PC-3 (cell line): ENCODE data around the gene TTLL9. TPM values are rescaled to one million over a fixed set of nuclear protein-coding genes. Genes with fewer than 3 reads are reported as not detected.

Experiments used
- ATAC-seq: fragments of 200-7000 bp; cut with Tn5 transposase; 2 replicates; pipeline ENCODE4 v1.9.1; 2020; ENCODE audit warnings: mild to moderate bottlenecking, moderate library complexity
- BruUV-seq: library from RNA; stranded (reverse); fragments of 400-500 nt; replicated peaks from 2 replicates; lab custom pipeline; 2021; lab: Mats Ljungman, UMichigan
- CTCF ChIA-PET: fragments of 300-600 bp; sonication (Branson Sonifier 250); formaldehyde crosslinking; loops from one replicate; lab custom pipeline; 2022; ENCODE audit warnings: antibody characterized with exemption; lab: Charles Lee
- POLR2A ChIA-PET: fragments of 300-600 bp; sonication (Branson Sonifier 250); formaldehyde crosslinking; loops from one replicate; lab custom pipeline; 2022; ENCODE audit warnings: antibody characterized with exemption; ENCODE audit not compliant: unreplicated experiment; lab: Charles Lee
- DNase-seq: peaks from one replicate; pipeline ENCODE4 v3.0.0-alpha.2; 2015
- H2AFZ ChIP-seq: fragments of 300-600 bp; sonication (generic); 2 replicates; pipeline ENCODE4 v1.6.0; 2016; ENCODE audit warnings: antibody characterized with exemption, low read length
- H3F3A ChIP-seq: fragments of 300-600 bp; sonication (generic); one replicate; pipeline ENCODE4 v1.6.0; 2017; ENCODE audit warnings: antibody characterized with exemption, low read length, control low read depth, mild to moderate bottlenecking; ENCODE audit not compliant: unreplicated experiment
- H3K27ac ChIP-seq: fragments of 300-600 bp; sonication (generic); 2 replicates; pipeline ENCODE4 v1.5.1; 2016; ENCODE audit warnings: mild to moderate bottlenecking, low read length
- H3K27me3 ChIP-seq: fragments of 300-600 bp; sonication (generic); 2 replicates; pipeline ENCODE4 v1.6.1; 2016; ENCODE audit warnings: low read length, mixed read lengths
- H3K36me3 ChIP-seq: fragments of 300-600 bp; sonication (generic); 2 replicates; pipeline ENCODE4 v1.6.1; 2016; ENCODE audit warnings: low read depth, mixed run types, low read length, mixed read lengths
- H3K4me1 ChIP-seq: fragments of 300-600 bp; sonication (generic); 2 replicates; pipeline ENCODE4 v1.5.1; 2016; ENCODE audit warnings: low read length; ENCODE audit not compliant: insufficient read depth
- H3K4me2 ChIP-seq: fragments of 300-600 bp; sonication (generic); 2 replicates; pipeline ENCODE4 v1.6.0; 2016; ENCODE audit warnings: low read length
- H3K4me3 ChIP-seq: fragments of 300-600 bp; sonication (generic); 2 replicates; pipeline ENCODE4 v1.5.1; 2016; ENCODE audit warnings: mild to moderate bottlenecking, low read length, mixed read lengths
- H3K79me2 ChIP-seq: fragments of 300-600 bp; sonication (generic); 2 replicates; pipeline ENCODE4 v1.6.1; 2017; ENCODE audit warnings: low read length, mixed read lengths
- H3K9ac ChIP-seq: fragments of 300-600 bp; sonication (generic); 2 replicates; pipeline ENCODE4 v1.6.0; 2016; ENCODE audit warnings: mild to moderate bottlenecking, low read length
- H3K9me2 ChIP-seq: fragments of 300-600 bp; sonication (generic); replicated peaks from 2 replicates; pipeline ENCODE4 v1.6.1; 2016; ENCODE audit warnings: mixed run types, low read length, mixed read lengths
- H3K9me3 ChIP-seq: fragments of 300-600 bp; sonication (generic); 2 replicates; pipeline ENCODE4 v1.6.1; 2016; ENCODE audit warnings: low read length, mixed read lengths
- H4K20me1 ChIP-seq: fragments of 300-600 bp; sonication (generic); 2 replicates; pipeline ENCODE4 v1.6.1; 2016; ENCODE audit warnings: low read length, mixed read lengths
- EZH2 ChIP-seq: fragments of 300-600 bp; sonication (generic); IDR thresholded peaks from one replicate; pipeline ENCODE4 v1.6.1; 2017; ENCODE audit warnings: antibody characterized with exemption, mild to moderate bottlenecking, low read length; ENCODE audit not compliant: unreplicated experiment
- EZH2phosphoT487 ChIP-seq: fragments of 300-600 bp; sonication (generic); IDR thresholded peaks from 2 replicates; pipeline ENCODE4 v1.6.1; 2018; ENCODE audit warnings: mild to moderate bottlenecking, antibody characterized with exemption, low read length, borderline replicate concordance
- intact Hi-C: fragments of 100-400 bp; cut with micrococcal nuclease; formaldehyde crosslinking; loops from 2 replicates; pipeline ENCODE4 v1.9.0; 2023
- total RNA-seq: library from RNA; depleted of rRNA; stranded (reverse); fragments of >200 nt; gene quantifications from 2 replicates; pipeline ENCODE4 v1.2.3, GENCODE V29; 2014
- TF ChIP-seq, protein P1 (sequence below): fragments of 300-600 bp; sonication (generic); conservative IDR thresholded peaks from 2 replicates; pipeline ENCODE4 v1.5.1; 2017; ENCODE audit warnings: antibody characterized with exemption, low read depth, mild to moderate bottlenecking, low read length

TTLL9 gene
- total RNA-seq, 1 experiment from 2014 or later = not detected

DNA sequence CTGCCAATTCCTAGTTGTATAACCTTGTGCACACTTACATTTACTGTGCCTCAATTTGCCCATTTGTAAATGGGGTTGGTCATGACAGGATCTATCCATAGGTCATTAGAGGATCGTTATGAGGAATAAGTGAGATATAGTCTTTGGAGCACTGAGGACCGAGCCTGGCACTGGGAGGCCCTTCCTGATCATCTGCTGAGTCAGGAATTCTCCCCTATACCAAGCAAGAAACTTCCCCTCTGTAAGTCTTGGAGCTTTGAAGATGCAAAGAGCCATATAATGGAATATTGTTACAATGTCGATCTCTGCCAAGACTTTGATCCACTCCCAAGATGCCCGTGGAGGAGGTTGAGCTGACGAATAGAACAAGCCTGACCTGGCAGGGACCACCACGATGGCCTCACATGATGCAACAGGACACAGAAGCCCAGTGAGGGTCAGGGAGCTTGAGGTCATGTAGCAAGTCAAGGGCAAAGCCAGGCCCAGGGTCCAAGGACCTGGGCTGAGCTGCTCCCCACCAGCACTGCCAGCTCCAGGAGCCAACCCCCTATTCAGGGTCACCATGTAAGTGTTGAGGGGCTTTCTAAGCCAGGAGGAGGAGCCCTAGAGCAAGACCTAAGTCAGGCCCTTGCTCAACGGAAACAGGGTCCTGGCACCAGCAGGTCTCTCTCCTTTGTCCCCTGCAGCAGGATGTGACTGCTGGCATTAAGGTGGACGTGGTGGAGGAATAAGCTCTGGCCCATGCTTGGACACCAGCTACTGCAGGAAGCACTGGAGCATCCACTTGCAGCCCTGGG lies 64.7 kb downstream of the TTLL9 start:
- no peaks in the 10 kb centered on the region for H4K20me1 ChIP-seq
- H3K4me1 ChIP-seq = no peaks in the 10 kb centered on the region
- CTCF ChIA-PET = no interaction called here
- H3K4me2 ChIP-seq = no peak overlapping the region
- TF ChIP-seq, protein P1, sequence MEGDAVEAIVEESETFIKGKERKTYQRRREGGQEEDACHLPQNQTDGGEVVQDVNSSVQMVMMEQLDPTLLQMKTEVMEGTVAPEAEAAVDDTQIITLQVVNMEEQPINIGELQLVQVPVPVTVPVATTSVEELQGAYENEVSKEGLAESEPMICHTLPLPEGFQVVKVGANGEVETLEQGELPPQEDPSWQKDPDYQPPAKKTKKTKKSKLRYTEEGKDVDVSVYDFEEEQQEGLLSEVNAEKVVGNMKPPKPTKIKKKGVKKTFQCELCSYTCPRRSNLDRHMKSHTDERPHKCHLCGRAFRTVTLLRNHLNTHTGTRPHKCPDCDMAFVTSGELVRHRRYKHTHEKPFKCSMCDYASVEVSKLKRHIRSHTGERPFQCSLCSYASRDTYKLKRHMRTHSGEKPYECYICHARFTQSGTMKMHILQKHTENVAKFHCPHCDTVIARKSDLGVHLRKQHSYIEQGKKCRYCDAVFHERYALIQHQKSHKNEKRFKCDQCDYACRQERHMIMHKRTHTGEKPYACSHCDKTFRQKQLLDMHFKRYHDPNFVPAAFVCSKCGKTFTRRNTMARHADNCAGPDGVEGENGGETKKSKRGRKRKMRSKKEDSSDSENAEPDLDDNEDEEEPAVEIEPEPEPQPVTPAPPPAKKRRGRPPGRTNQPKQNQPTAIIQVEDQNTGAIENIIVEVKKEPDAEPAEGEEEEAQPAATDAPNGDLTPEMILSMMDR = peak; percentile 20; the same call in 1 of the 2 replicates
- TF ChIP-seq EZH2 = no peak
- TF ChIP-seq EZH2phosphoT487 = no peak
- no peak overlapping the region for H2AFZ ChIP-seq
- intact Hi-C loops = no loop called here
- BruUV-seq = no TSS peak
- H3K27me3 ChIP-seq = no peaks in the 10 kb centered on the region
- H3K9me2 ChIP-seq = no peaks in the 10 kb centered on the region
- no peaks in the 10 kb centered on the region for H3K36me3 ChIP-seq
- no peak for ATAC-seq
- POLR2A ChIA-PET = no interaction called here
- no peak for DNase-seq
- no peaks in the 10 kb centered on the region for H3K79me2 ChIP-seq
- no peak overlapping the region for H3K4me3 ChIP-seq
- no peak overlapping the region for H3K9ac ChIP-seq
- no peaks in the 10 kb centered on the region for H3K9me3 ChIP-seq
- no peak overlapping the region for H3K27ac ChIP-seq
- no peaks in the 10 kb centered on the region for H3F3A ChIP-seq

DNA sequence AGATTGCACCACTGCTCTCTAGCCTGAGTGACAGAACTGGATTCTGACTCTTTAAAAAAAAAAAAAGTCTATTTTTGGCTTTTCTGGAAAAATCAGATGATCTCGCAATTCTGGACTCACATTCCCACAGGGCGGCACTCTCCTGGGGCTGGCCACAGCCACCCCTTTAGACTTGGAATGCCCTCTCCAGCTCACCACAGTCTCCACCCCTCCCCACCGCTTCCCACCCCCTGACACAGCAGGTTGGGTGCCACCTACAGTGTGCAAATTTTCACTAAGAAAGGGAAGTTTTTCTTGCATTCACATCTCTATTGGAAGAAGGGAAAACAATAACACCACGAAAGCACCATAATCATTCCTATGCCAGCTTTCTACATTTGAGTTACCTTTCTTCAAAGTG lies 66.0 kb downstream of the TTLL9 start:
- DNase-seq (no peak), ATAC-seq (no peak)
- Histone ChIP-seq H3F3A (no peaks in the 10 kb centered on the region), H3K27ac (no peak overlapping the region), H3K9me3 (no peaks in the 10 kb centered on the region), H3K4me2 (no peak overlapping the region), H3K36me3 (no peaks in the 10 kb centered on the region), H3K4me1 (no peaks in the 10 kb centered on the region), H3K79me2 (no peaks in the 10 kb centered on the region), H4K20me1 (no peaks in the 10 kb centered on the region), H3K4me3 (no peak overlapping the region), H3K27me3 (no peaks in the 10 kb centered on the region), H3K9me2 (no peaks in the 10 kb centered on the region), H3K9ac (no peak overlapping the region), H2AFZ (no peak overlapping the region)
- TF ChIP-seq EZH2phosphoT487 (no peak), EZH2 (no peak)
- TF ChIP-seq, protein P1 = no peak
- ChIA-PET POLR2A (no interaction called here), CTCF (no interaction called here)
- no TSS peak for BruUV-seq
- intact Hi-C loops = no loop called here

DNA sequence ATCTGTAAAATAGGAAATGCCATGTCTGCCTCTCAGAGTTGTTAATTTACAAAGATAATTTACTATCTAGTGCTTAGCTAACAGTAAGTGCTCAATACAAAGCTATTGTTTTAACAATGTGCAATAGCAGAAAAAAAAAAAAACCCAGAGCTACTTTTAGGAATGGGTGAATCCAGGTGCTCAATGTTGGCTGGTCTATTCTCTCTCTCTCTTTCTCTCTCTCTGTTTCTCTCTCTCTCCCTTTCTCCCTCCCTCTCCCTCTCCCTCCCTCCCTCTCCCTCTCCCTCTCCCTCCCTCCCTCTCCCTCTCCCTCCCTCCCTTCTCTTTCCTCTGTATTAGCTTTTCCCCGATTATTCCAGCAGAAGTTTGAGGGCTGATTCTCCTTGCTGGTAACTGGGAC lies 67.4 kb downstream of the TTLL9 start:
- no peak overlapping the region for H3K27ac ChIP-seq
- no peak overlapping the region for H2AFZ ChIP-seq
- intact Hi-C loops = no loop called here
- H3K9me3 ChIP-seq = no peaks in the 10 kb centered on the region
- no peak for ATAC-seq
- no peaks in the 10 kb centered on the region for H3K9me2 ChIP-seq
- no peaks in the 10 kb centered on the region for H3K27me3 ChIP-seq
- ChIA-PET POLR2A (no interaction called here), CTCF (no interaction called here)
- H3K9ac ChIP-seq = no peak overlapping the region
- H3K4me2 ChIP-seq = no peak overlapping the region
- no peaks in the 10 kb centered on the region for H3K79me2 ChIP-seq
- no peak for TF ChIP-seq EZH2phosphoT487
- TF ChIP-seq, protein P1 = no peak
- no peak for TF ChIP-seq EZH2
- no peaks in the 10 kb centered on the region for H3F3A ChIP-seq
- no peaks in the 10 kb centered on the region for H3K36me3 ChIP-seq
- BruUV-seq = no TSS peak
- DNase-seq = no peak
- no peaks in the 10 kb centered on the region for H3K4me1 ChIP-seq
- H3K4me3 ChIP-seq = no peak overlapping the region
- H4K20me1 ChIP-seq = no peaks in the 10 kb centered on the region
